Heart left ventricle (tissue), 13 donors: ENCODE results near the gene ARMC10.

ENCODE experiments used
- POLR2A ChIP-seq, 2 donors: fragments of 450-650 bp; IDR thresholded peaks; one replicate each; pipeline ENCODE4 v1.6.1; 2017; ENCODE audit warnings: antibody characterized with exemption in 2 of 2, mild to moderate bottlenecking in 2 of 2, moderate library complexity in 2 of 2
- TF ChIP-seq, protein P1 (sequence below), 12 donors: fragments of 200-600 bp; sonication (generic) in 4 of 12; IDR thresholded peaks; one replicate each; pipeline versions ENCODE4 v1.5.0 to v1.8.0; 2018 to 2022; ENCODE audit warnings: antibody characterized with exemption in 12 of 12, mild to moderate bottlenecking in 5 of 12
- donor health status: ischemic (EF 13 %, LVEDD 7.1; RV severe dilation, severe dysfunction).
- donor health status: DM: no; HTN: yes; CAD: no.
- donor health status: DM: no; HTN: no; CAD: no.
- donor health status: ischemic (EF 25% LVEDD 6.9; RV normal size, moderate dysfunction).
- donor health status: ischemic (EF 25% LVEDD 5.7; RV mildly dilated, moderate dysfunction).
- donor health status: ischemic (EF 35%, LVEDD 5.7; RV mildly dilated, moderate dysfunction).
- donor health status: nonischemic (EF 11% LVEDD 7.7; RV severe dilation, severe dysfunction).
- donor health status: DM: yes; HTN: yes; CAD: no.
- donor health status: PGD.
- donor health status: ischemic (EF 29% LVEDD 5.4; RV normal size, mild dysfunction).
- donor health status: nonischemic (EF 23%, LVEDD 6.1; RV moderate dilation, normal function).

DNA sequence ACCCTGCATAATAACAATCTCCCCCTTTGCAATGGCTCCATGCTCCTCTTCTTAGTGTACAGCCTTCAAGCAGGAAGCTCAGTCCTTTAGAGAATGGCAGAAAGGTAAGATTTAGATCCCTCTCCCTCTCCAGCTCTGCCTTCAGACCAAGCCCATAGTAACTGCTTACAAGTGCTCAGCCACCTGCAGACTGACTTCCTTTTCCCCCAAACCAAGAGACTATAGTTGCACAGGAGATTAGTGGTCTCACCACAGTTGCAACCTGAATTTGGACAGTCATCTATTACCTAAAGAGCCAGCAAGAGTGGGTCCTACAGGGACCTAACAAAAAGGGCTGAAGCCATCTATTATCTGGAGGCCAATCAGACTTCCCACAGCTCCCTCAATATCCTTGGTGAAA, 16.8 kb upstream of the ARMC10 start:
- TF ChIP-seq, protein P1, sequence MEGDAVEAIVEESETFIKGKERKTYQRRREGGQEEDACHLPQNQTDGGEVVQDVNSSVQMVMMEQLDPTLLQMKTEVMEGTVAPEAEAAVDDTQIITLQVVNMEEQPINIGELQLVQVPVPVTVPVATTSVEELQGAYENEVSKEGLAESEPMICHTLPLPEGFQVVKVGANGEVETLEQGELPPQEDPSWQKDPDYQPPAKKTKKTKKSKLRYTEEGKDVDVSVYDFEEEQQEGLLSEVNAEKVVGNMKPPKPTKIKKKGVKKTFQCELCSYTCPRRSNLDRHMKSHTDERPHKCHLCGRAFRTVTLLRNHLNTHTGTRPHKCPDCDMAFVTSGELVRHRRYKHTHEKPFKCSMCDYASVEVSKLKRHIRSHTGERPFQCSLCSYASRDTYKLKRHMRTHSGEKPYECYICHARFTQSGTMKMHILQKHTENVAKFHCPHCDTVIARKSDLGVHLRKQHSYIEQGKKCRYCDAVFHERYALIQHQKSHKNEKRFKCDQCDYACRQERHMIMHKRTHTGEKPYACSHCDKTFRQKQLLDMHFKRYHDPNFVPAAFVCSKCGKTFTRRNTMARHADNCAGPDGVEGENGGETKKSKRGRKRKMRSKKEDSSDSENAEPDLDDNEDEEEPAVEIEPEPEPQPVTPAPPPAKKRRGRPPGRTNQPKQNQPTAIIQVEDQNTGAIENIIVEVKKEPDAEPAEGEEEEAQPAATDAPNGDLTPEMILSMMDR (IDR thresholded peaks at IDR 0.05) = no peak
- no peak for TF ChIP-seq POLR2A (IDR thresholded peaks at IDR 0.05)
